ENCODE data around the gene TDRD1. TPM values are rescaled to one million over a fixed set of nuclear protein-coding genes. Genes with fewer than 3 reads are reported as not detected.

Gene TDRD1
- total and polyA plus RNA-seq, 2 donors (not counting 3 experiments of a cell fraction or from before 2014, with no cell fraction given) = not detected

- Histone ChIP-seq H3K79me2 (ENCODE audit: control insufficient read depth, insufficient read depth, low read length) (no peaks in the 10 kb centered on the region), H3K36me3 (ENCODE audit: control insufficient read depth in 2 of 2, extremely low read depth in 1 of 2, insufficient read depth in 2 of 2, low read length in 2 of 2) (peaks cover 0 to 2% of the 10 kb centered on the region in 2 experiments), H3K4me1 (ENCODE audit: control insufficient read depth, extremely low read depth, insufficient read depth, low read length) (no peaks in the 10 kb centered on the region), H3K4me2 (ENCODE audit: insufficient read depth, low read length) (no peak overlapping the region), H2AFZ (ENCODE audit: low read depth, low read length) (no peak overlapping the region), H3K27ac (ENCODE audit: insufficient read depth, low read depth, low read length) (no peak overlapping the region), H3K4me3 (replicated peaks in 1 of 3; ENCODE audit: insufficient read depth in 1 of 3, low read depth in 1 of 3, low read length in 3 of 3) (no peak overlapping the region), H3K9ac (replicated peaks; ENCODE audit: extremely low read depth, insufficient read depth, low read length) (no peak overlapping the region), H3K9me1 (replicated peaks; ENCODE audit: control insufficient read depth, extremely low read depth, insufficient read depth, low read length) (no peaks in the 10 kb centered on the region), H4K20me1 (replicated peaks; ENCODE audit: control insufficient read depth, extremely low read depth, insufficient read depth, low read length) (no peaks in the 10 kb centered on the region), H3K27me3 (ENCODE audit: control insufficient read depth in 2 of 2, insufficient read depth in 2 of 2, low read length in 2 of 2) (no peaks in the 10 kb centered on the region), H3K9me3 (replicated peaks; ENCODE audit: control insufficient read depth, insufficient read depth, low read length) (no peaks in the 10 kb centered on the region)
- dilution Hi-C loops (cut with MboI; ENCODE audit: extremely low pct_ligation_motif_present, low sequenced_read_pairs) = no loop called here
- intact Hi-C loops (cut with micrococcal nuclease) = no loop called here
- no TSS peak for BruUV-seq (replicated peaks)
- POLR2A ChIA-PET = interaction anchor here (0.5 kb wide), 1 partner anchor 20 kb away, joined by 4 read pairs; no protein-coding TSS in a partner anchor
- TF ChIP-seq POLR2A (IDR thresholded peaks at IDR 0.05; ENCODE audit: low read depth, low read length) (no peak), CTCF (IDR thresholded peaks at IDR 0.05; ENCODE audit: extremely low read depth in 1 of 2, insufficient read depth in 1 of 2, low read depth in 1 of 2, low read length in 2 of 2) (no peak), EZH2 (IDR thresholded peaks at IDR 0.05; ENCODE audit: borderline replicate concordance, low read depth, low read length, severe bottlenecking) (no peak), POLR2AphosphoS5 (IDR thresholded peaks at IDR 0.05; ENCODE audit: insufficient read depth, low read depth, low read length) (no peak), GATA2 (IDR thresholded peaks at IDR 0.05; ENCODE audit: insufficient read depth, insufficient read length, low read depth, low read length) (no peak), MYC (IDR thresholded peaks at IDR 0.05; ENCODE audit: low read depth, low read length) (no peak), MAX (IDR thresholded peaks at IDR 0.05; ENCODE audit: insufficient read depth, insufficient read length) (no peak), FOS (IDR thresholded peaks at IDR 0.05; ENCODE audit: borderline replicate concordance, insufficient read depth, low read length) (no peak), JUN (IDR thresholded peaks at IDR 0.05; ENCODE audit: borderline replicate concordance, insufficient read depth, insufficient read length, low read depth) (no peak)
- no peak for FAIRE-seq
- DNase-seq (ENCODE audit: low read depth, low spot score) = no peak
- CTCF ChIA-PET = interaction anchor here (1.0 kb wide), 2 partner anchors 23 to 36 kb away, joined by 4 read pairs; no protein-coding TSS in a partner anchor
These were observed 21.2 kb upstream of the TDRD1 start for GRCh38 chr10:114157912-114158311.
